Breast epithelium (tissue), 3 donors: Measurements from ENCODE around the gene ABHD10.

Source experiments
- POLR2A ChIP-seq: fragments of 450-650 bp; IDR thresholded peaks from one replicate; pipeline ENCODE4 v1.6.1; 2016; ENCODE audit warnings: antibody characterized with exemption, mild to moderate bottlenecking, moderate library complexity
- TF ChIP-seq, protein P1 (sequence below), 3 donors: fragments of 450-650 bp; IDR thresholded peaks; one replicate each; pipeline ENCODE4 v1.5.1; 2016 to 2017; ENCODE audit warnings: antibody characterized with exemption in 3 of 3, mild to moderate bottlenecking in 3 of 3, moderate library complexity in 3 of 3

- TF ChIP-seq POLR2A = no peak
- TF ChIP-seq, protein P1, sequence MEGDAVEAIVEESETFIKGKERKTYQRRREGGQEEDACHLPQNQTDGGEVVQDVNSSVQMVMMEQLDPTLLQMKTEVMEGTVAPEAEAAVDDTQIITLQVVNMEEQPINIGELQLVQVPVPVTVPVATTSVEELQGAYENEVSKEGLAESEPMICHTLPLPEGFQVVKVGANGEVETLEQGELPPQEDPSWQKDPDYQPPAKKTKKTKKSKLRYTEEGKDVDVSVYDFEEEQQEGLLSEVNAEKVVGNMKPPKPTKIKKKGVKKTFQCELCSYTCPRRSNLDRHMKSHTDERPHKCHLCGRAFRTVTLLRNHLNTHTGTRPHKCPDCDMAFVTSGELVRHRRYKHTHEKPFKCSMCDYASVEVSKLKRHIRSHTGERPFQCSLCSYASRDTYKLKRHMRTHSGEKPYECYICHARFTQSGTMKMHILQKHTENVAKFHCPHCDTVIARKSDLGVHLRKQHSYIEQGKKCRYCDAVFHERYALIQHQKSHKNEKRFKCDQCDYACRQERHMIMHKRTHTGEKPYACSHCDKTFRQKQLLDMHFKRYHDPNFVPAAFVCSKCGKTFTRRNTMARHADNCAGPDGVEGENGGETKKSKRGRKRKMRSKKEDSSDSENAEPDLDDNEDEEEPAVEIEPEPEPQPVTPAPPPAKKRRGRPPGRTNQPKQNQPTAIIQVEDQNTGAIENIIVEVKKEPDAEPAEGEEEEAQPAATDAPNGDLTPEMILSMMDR (IDR thresholded peaks at IDR 0.05) = no peak
These were observed 22.7 kb downstream of the ABHD10 start for GRCh38 chr3:112001526-112001925.
